GM18517 (cell line): ENCODE measurements around the gene TMED8.
"Not testable (repeated sequence)": the region's sequence is repeated elsewhere in the genome, so short reads cannot be mapped to it uniquely, and the experiment has no call there.

Source experiments
- ATAC-seq: cut with Tn5 transposase; IDR thresholded peaks from one replicate; pipeline ENCODE4 v1.9.1; 2021; ENCODE audit warnings: mild to moderate bottlenecking, moderate library complexity; ENCODE audit not compliant: unreplicated experiment

The TMED8 gene

GRCh38 chr14:77364146-77364545 lies 12.7 kb downstream of the TMED8 start:
- ATAC-seq = no peak

- ATAC-seq = no peak
These were observed 17.3 kb downstream of the TMED8 start for GRCh38 chr14:77359626-77360025.

GRCh38 chr14:77356899-77357298 lies 20.0 kb downstream of the TMED8 start:
- no peak for ATAC-seq

GRCh38 chr14:77355811-77356210 lies 21.1 kb downstream of the TMED8 start:
- no peak for ATAC-seq

- no peak for ATAC-seq
These were observed 23.3 kb downstream of the TMED8 start for GRCh38 chr14:77353469-77354141.

- no peak for ATAC-seq
These were observed 29.1 kb downstream of the TMED8 start for GRCh38 chr14:77347751-77348150.

- no peak for ATAC-seq
These were observed 30.4 kb downstream of the TMED8 start for GRCh38 chr14:77346495-77346894.

GRCh38 chr14:77344377-77344996 lies 32.4 kb downstream of the TMED8 start:
- ATAC-seq = no peak

GRCh38 chr14:77343662-77344061 lies 33.2 kb downstream of the TMED8 start:
- no peak for ATAC-seq

GRCh38 chr14:77342726-77343397 lies 34.0 kb downstream of the TMED8 start:
- no peak for ATAC-seq

GRCh38 chr14:77340389-77340788 lies 36.5 kb downstream of the TMED8 start:
- no peak for ATAC-seq

GRCh38 chr14:77339407-77339806 lies 37.5 kb downstream of the TMED8 start:
- no peak for ATAC-seq

GRCh38 chr14:77338302-77338701 lies 38.6 kb downstream of the TMED8 start:
- ATAC-seq = no peak

GRCh38 chr14:77337880-77338279 lies 39.0 kb downstream of the TMED8 start:
- no peak for ATAC-seq

- ATAC-seq = not testable (repeated sequence)
These were observed 39.6 kb downstream of the TMED8 start for GRCh38 chr14:77337255-77337654.

GRCh38 chr14:77335576-77335975 lies 41.3 kb downstream of the TMED8 start:
- ATAC-seq = no peak

GRCh38 chr14:77329872-77330271 lies 47.0 kb downstream of the TMED8 start:
- ATAC-seq = no peak

- no peak for ATAC-seq
These were observed 49.8 kb downstream of the TMED8 start for GRCh38 chr14:77327111-77327510.

GRCh38 chr14:77325746-77326094 lies 51.2 kb downstream of the TMED8 start:
- no peak for ATAC-seq

- no peak for ATAC-seq
These were observed 51.8 kb downstream of the TMED8 start for GRCh38 chr14:77324816-77325745.

- ATAC-seq = no peak
These were observed 52.6 kb downstream of the TMED8 start for GRCh38 chr14:77324289-77324688.
